Suppressor macrophage treated with lipopolysaccharide for 4 hours (primary cell): ENCODE results near the gene RBFOX2.
A peak's percentile ranks its signal among the peaks of the same experiment; 100 is the strongest.
"Not testable (repeated sequence)": the region's sequence is repeated elsewhere in the genome, so short reads cannot be mapped to it uniquely, and the experiment has no call there.

Experiments
- DNase-seq: peaks from one replicate; pipeline ENCODE4 v3.0.0-alpha.2; 2020

RBFOX2 gene

GRCh38 chr22:35754761-35755160 is 273.9 kb downstream of the RBFOX2 start:
- DNase-seq = no peak

- DNase-seq = peak; percentile 12
Measured at GRCh38 chr22:35752863-35753189, 275.8 kb downstream of the RBFOX2 start.

GRCh38 chr22:35752006-35752862 is 276.4 kb downstream of the RBFOX2 start:
- peak; percentile 12 for DNase-seq

DNA sequence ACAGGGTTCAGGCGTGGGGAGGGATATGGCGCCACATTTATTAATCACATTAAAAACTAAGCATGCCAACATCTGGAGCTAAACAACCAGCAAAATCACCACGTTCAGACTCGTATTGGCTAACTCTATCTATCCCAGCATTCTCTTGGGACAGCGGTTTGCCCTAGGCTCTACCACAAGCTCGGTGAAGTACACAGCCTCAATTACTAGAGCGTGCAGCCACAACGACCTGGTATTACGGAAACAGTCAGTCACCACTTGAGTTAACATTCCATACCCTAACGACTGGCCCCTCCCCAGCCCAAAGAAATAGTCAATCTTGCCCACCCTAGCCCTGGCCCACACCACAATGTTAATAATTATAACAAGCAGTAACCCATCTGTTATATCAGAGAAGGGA is 278.8 kb downstream of the RBFOX2 start:
- no peak for DNase-seq

GRCh38 chr22:35746946-35747703 is 281.5 kb downstream of the RBFOX2 start:
- no peak for DNase-seq

DNA sequence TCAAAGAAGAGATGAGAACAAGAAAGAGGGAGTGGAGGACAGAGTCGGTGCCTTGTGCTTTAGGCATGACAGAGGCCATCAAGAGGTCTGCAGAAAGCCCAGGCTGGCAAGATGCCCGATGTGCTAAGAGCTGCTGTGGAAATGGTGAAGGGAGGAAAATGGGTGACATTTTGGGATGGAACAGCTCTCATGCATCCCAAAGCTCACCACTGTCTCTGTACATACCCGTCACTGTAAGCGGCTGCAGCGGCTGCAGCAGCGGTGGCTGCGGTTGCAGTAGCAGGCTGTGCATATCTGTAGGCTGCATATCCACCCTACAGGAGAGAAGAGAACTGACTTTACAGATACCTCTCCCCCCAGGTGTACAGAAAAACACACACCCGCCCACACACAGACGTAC is 282.4 kb downstream of the RBFOX2 start:
- no peak for DNase-seq

GRCh38 chr22:35743326-35743860 is 285.2 kb downstream of the RBFOX2 start:
- DNase-seq = no peak

GRCh38 chr22:35742342-35743100 is 286.1 kb downstream of the RBFOX2 start:
- peak; percentile 51 for DNase-seq

DNA sequence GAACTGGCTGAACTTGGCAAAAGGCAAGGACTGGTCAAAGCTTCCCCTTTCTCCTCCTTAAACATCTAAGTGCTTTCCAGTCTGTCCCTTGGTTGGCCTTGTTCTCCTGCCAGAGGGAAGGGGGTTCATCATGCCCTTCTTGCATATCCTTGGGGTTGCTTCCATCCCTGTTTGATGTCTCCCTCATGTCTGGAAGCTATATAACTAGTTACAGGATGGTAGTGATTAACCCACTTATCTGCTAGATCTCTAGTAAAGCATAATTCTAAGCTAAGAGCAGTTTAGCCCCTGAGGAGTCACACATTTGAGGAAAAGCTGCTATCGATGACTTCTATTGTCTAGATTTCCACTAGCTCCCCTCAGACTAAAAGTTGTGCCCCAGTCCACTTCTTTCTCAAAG is 288.0 kb downstream of the RBFOX2 start:
- no peak for DNase-seq

DNA sequence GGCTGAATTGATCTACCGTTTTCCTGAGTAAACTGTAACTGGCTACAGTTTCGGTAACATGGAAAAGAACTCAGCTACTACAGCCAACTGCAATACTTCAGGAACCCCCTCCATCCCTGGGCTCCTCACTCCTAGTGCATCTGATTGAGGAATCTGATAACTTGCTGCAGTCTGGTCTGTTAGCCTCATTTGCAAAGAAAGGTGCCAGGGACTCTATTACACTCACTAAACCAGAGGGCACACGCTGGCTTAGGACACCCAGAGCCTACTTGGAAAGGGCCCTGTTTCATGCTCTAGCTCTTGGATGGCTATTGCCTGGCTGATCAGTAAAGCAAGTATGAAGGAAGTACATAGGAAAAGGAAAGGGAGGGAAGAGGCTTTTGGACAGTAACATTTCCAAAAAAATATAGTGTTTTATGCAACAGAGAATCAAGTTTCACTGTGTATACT is 288.7 kb downstream of the RBFOX2 start:
- DNase-seq = no peak

DNA sequence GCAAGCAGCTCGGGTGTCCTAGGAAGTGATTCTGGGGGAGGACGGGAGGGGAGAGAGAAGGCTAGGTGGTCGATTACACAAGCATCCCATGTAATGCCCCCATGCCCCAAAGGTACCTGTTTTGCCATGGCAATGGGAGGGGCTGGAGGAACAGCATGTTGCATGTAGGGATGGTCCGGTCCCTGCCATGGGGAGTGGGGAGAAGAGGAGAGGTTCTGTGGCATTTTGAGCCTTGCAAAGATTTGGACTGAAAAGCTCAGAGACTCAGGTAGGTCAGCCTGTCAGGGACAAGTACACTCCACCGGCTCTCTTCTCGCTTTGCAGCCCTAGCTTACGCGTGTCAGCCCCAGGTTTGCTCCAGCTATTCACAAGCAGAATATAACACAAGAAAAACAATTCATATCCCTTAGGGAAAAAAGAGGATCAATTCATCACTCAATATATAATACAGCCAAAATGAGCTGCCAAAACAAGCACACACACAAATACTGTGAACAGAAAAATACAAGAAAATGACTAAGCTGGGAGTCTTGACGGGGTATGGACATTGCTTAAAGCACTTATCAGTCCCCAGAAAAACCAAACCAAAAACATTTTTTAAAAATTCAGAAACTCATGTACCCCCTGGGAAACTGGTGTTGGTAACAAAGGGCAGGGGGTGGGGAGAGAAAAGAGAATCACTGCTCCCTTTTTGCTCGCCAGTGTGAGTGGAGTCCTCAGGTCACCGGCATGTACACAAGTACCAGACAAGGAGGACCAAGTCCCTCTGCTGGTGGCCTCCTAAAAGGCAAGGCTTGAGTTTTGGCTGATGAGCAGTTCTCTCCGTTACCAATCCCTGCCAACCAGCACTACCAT is 289.3 kb downstream of the RBFOX2 start:
- no peak for DNase-seq

DNA sequence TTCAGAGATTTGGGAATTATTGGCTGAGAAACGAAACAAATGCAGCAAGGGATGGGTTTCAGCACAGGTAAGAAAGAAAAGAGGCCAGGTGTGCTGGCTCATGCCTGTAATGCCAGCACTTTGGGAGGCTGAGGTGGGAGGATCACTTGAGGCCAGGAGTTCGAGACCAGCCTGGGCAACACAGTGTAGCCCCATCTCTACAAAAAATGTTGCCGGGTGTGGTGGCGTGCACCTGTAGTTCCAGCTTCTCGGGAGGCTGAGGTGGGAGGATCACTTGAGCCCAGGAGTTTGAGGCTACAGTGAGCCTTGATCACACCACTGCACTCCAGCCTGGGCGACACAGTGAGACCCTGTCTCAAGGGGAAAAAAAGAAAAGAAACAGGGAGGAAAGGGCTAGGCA is 290.7 kb downstream of the RBFOX2 start:
- not testable (repeated sequence) for DNase-seq

GRCh38 chr22:35736701-35737100 is 291.9 kb downstream of the RBFOX2 start:
- no peak for DNase-seq

DNA sequence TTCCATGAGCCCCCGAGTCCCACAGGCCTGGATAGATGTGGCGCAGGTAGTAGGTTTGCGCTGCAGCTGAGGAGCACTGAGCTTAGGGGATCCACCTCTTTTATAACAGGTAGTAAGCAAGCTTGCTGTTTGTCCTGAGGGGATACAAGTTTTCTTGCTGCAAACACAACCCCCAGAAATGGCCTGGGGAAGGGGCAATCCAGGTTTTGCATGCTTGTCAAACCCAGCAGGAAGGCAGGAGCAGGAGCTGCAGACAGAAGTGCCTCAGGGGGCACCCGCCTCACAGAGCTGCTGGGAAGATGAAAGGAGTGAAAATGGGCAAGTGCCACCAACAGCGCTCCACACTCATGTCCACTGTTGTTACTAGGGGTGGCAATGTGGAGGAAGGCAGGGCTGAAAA is 292.5 kb downstream of the RBFOX2 start:
- DNase-seq = no peak

GRCh38 chr22:35735542-35735941 is 293.1 kb downstream of the RBFOX2 start:
- DNase-seq = no peak

DNA sequence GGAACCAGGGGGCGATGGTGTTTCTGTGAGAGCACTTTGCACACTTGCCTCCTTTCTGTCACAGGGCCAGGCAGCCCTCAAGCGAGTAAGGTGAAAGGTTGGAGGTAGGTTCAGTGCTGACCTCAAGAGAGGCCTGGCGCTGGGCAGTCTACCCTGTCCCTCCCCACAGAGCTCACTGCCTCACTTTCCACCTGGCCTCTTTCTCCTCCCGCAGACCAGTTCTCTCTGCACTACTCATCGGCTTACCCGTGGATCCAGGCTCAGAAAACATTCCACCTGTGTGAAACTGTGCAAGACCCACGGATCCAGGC is 294.2 kb downstream of the RBFOX2 start:
- DNase-seq = no peak

DNA sequence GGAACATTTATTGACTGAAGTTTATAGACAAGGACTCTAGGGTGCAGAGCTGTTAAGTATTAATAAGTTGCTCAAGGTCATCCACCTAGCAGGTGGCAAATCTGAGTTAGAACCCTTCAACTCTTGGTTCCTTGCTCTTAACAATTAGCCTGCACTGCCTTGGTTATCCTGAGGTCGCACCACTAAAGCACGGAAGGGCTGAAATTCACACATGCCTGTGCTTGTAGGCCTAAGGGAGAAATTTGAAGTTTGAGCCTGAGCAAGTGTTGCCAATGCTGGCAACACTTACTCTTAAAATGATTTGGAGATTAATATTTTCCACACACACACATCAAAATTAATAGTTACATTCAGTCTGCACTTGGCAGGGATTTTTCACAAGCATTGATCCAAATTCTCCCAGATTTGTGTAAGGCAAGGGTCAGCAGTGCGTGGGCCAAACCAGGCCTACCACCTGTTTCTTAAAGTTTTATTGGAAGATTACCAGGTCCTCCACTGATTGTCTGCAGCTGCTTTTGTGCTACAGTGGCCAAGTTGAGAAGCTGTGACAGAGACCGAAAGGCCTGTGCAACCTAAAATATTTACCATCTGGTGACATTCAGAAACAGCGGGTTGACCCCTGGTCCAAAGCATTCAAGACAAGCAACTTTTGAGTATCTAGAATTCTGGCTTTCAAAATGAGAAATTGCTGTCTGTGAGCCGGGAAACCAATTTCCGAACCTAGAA is 294.7 kb downstream of the RBFOX2 start:
- no peak for DNase-seq

- no peak for DNase-seq
Measured at GRCh38 chr22:35733036-35733435, 295.6 kb downstream of the RBFOX2 start.

- DNase-seq = no peak
Measured at GRCh38 chr22:35732116-35732515, 296.5 kb downstream of the RBFOX2 start.

DNA sequence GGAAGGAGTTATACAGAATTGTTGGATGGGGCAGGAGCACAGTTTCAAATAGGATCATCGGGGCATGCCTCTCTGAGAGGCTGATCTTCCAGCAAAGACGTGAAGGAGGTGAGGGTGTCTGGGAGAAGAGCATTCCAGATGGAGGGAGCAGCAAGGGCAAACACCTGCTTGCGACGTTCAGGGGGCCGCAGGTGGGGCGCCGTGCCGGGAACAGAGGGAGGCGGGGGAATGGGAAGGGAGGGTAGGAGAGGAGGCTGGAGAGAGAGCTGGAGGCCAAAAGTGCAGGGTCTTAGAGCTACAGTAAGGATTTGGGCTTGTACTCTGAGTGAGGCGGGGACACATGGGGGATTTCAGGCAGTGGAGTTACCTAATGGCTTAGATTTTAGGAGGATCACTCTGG is 297.3 kb downstream of the RBFOX2 start:
- DNase-seq = no peak

DNA sequence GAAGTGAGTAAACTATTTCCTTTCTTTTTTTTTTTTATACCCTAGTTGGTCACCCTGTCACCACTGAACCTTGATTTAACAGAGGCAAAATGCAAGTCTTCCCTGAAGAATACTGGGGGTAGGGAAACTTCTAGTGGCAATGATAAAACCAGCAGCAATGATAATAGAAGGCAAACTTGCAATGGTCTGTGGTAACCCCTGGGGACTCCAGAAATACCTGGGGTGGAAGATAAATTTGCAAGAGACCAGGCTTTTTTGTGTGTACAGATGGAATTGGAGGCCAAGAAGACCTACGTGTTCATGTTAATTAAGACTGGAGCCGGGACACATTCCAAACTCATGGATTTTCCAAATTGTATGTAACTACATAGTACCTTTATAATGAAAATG is 299.3 kb downstream of the RBFOX2 start:
- no peak for DNase-seq
